OCI-M2 (cell line): ENCODE data around the gene MECP2.

Experiments
- DNase-seq: peaks from one replicate; lab custom pipeline; 2025; ENCODE audit not compliant: unreplicated experiment; lab: John Stamatoyannopoulos, UW

The MECP2 gene

DNA sequence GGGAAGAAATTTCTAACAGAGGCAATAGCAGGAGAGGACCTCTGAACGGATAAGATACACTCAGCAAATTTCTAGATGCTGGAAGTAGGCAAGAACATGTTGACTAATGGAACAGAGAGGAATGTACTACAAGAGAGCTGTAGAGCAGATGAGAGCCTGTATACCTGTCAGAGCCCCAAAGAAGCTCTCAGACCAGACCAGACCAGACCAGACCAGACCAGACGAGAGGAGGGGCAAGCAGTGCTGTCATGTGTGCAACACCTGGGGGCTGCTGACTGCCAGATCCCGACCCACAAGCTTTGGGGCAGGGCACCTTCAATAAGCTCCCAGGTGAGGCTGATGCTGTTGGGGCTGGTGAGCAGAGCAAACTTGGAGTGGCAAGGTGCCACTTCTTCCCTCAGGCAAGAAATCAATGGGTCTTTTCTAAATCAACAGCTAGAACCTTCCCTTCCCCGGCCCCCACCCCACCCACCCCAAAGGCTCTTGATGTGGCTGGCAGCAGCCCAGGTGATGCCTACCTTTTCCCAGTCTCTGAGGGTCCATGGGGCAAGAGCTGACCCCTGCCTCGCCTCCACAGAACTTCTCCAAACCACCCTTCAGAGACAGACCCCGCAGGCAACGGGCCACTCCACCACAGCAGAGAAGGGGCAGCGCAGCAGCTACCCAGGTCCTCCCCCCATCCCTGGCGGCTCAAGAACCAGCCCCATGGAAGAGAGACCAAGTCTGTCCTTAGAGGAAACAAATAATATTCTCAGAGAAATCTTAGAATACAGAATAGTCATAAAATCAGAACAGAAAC is 32.7 kb downstream of the MECP2 start:
- no peak for DNase-seq

DNA sequence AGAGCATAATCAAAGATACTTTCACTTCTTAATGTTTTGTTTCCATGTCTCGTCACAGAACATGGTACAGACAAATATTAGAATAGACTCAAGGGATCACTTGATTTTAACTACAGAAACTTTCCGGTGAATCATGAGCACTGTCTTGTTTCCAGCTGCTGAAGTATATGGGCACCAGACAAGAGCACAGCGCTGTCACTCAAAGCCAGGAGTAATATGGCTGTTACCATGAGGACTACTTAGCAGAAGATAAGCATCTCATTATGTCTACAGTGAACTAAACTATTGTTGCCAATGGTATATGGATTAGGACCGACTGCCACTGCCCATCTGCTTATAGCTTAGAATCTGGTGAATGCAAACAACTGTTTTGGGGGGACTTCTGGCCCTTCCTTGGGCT is 34.3 kb downstream of the MECP2 start:
- DNase-seq, result no peak

DNA sequence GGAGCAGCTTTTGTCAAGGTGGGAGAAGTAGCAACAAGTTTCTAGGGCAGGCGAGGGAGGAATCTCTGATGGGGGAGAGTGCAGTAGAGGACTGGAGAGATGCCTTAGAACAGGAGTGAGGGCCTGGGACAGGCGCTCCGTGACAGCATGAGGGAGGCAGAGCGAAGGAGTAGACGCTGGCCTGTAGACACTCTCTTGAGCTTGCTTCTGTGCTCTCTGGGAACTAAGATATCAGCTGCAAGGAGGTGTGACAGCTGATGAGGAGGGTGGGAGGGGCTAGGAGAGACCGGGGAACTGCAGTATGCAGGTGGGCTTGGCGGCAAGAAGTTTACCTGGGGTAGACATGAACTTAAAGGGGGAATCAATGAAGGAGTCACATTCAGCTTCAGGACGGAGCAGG is 35.7 kb downstream of the MECP2 start:
- DNase-seq, result no peak

DNA sequence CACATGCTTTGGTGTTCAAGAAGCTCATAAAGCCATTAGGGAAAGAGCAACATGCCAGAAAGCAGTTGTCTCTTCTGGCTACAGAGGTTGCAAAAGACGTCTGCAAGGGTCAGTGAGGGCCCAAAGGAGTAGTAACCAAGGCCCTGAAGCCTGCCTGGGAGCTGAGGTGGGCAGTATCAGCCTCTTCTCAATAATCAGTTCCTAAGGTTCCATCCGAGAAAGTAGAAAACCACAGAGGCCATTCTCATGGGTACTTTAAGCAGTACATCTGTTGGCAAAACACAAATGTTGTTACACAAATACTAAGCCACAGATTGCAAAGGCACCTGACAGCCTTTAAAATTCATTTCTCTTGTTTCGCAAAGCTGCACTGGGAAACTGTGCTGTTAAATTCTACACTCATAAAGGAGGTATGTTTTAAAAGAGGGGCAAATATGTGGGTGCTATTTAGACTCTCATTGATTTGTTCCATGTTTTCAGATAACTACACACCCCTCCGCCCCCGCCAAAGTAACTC is 37.7 kb downstream of the MECP2 start:
- DNase-seq, result no peak

DNA sequence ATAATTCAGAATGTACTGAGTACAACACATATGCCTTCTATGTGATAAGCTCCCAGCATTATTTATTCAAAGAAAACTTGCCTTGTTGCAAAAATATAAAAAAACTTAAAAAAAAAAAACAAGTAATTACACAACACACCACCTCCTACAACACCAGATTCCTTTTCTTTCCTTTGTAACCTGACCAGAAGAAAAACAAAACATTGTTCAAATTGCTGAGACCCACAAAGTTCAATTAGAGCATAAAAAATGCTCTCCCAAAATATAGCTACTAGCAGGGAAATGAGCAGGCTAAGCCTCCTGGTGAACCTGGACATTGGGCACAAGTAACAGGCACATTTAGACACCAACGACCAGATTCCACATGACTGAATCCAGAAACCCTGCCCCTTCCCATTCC is 38.3 kb downstream of the MECP2 start:
- no peak for DNase-seq

DNA sequence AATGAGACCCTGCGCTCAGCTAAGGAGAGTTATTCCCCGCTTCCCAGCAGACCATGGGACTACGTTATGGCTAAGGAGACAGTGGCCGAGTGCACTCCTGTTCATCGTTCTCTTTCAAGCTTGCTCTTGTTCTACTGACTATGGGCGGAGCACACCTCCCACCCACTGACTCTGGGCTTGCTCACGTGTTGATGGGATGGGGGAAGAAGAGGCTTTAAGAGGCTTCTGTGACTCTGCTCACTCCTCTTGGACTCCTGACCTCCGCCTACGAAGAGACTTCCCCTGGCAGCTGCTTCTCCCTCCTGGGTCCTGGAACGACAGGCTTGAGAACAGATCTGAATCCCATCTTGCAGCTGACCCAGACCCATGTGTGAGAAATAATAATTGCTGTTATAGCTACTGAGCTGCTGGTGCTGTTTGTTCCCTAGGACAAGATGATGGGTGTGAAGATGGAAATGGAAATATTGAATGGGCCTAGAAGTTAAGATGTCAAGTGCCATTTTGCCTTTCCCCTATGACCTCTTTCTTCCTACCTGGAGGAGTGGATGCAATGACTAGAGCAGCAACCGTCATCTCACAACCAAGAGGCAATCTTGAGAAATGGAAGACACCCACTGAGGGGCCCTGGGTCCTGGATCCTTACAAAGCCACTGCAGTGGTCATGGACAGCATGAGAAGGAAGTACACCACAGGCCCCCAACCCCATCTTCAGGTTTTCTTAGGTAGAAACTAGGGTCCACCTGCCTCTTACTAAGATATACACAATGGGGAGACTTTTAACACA is 39.1 kb downstream of the MECP2 start:
- no peak for DNase-seq

DNA sequence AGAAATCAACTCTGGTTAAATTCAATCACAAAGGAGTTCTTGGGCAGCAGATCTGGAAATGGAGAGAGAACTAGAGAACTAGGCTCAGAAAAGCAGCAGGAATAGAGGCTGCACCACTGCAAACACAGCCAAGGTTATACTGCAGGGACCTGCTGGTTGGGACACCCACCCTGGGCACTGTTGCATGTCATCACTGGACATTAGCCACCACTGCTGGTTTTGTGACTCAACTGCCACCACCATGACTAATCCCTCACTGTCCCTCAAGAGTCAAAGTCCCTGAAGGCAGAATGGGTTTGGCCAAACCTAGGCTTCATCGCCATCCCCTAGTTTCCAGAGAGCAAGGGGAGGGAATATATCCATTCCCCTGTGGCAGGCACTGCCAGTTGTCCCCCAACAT is 39.7 kb downstream of the MECP2 start:
- DNase-seq, result no peak

DNA sequence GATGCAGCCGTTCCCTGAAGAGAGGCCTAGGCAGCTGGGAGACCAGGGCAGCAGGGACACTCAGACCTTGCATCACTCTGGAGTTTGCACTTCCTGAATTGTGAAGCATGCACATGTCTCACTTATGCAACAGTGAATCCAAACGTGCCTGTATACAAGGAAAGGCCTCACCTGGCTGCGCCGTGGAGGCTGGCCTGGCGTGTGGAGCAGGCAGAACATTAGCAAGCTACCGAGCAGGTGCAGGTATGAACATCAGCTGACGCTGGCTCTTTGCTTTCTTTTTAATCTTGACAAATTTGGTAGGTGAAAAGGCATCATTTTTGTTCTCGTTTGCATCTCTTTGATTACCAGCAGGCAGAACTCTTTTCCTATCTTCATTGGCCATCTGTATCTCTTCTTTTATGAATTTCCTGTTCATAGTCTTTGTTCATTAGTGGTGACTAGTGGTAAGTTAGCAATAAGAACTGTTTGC is 40.7 kb downstream of the MECP2 start:
- no peak for DNase-seq

DNA sequence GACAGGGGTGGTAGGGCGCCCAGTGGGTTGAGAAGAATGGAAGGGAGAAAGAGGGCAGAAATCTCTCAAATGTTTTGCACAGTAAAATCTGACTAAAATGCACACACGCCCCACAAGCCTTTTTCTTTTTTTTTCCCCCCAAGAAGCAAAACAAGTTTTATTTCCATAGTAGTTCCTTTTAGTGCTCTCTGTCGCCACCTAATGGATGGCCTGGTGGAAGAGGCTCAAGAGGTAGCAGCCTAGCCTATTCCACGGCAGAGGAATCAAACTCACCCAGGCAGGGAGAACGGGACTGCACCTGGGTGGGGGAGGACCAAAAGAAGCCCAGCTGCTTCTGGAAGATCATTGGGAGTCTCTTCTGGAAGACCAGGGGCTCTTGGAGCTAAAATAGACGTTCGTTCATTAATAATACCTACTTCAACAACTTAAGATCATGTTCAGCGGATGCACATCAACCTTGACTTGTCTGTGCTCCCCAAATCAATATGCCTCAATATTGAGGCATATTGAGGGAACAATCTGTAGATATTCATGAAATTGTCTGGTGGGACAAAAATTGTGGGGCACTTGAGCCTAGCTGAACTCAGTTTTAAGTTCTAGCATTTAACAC is 46.2 kb downstream of the MECP2 start:
- DNase-seq, result no peak

DNA sequence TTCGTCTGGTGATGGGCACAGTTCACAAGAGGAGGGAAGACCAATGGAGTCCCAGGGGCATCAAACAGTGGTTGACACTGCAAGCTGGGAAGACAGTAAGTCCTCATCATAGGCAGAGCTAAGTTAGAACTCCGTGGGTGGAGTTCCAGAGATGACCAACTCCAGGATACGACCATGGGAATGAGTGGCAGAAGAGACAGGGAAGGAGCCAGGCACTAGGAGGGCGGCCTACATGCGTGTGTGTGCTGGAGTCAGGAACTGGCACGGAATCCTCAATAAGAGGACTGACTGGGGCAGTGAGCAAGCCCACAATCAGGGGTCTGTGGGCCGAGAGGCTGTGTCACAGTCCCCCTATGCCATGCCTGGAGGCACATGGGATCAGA is 47.4 kb downstream of the MECP2 start:
- DNase-seq, result no peak

DNA sequence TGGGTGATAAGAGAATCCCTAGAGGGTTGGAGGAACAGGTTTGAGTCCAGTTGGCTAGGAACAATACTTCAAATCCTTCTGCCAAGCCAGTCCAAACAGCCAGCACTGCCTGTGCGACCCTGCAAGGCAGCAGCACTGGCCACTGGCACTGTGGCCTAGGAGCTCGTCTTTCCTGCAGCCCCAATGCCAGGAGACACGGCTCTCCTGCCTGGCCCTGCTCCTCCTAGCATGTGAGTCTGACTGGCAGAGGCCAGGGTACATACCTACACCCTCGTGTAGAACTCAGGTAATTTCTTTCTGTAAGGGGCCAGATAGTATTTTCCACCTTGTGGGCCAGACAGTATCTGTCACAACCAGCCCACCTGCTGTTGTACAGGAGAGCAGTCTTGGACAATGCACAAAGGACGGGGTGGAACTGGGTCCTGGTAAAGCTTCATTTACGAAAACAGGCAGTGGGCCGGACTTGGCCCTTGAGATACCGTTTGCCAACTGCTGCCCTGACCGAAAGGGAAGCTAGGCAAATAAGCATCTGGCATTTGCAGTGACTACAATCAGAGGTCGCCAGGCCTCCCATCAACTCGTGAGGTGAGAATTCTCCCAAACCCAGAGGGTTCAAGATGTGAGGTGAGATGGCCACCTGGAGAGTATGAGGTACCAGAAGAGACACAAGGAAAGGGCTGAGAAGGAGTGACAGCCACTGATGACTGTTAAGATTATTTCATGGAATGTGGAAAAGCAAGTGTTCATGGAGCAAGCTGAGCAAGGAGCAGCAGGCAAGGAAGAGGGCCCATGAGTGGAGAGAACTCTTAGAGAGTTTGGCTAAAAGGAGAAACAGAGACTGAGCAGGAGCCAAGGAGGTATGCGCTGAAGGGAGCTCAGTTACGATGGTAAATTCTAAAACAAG is 48.1 kb downstream of the MECP2 start:
- no peak for DNase-seq

DNA sequence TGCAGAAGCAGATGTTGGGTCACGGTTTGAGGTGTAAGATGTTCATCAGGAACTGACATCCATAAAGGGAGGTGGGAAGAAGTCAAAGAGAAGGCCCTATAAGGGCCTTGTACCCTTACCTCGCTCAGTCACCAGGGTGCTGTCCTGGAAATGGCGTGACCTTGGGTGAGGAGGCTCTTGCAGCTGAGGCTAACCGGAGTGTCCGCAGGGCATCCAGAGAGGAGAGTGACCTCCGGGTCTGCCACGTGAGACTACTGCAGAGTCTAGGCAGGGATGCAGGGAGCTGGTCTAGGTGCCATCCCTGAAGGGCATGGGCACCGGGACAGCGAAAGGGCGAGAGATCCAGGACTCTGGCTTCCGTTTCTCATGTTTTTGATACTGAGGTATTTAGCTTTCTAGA is 49.1 kb downstream of the MECP2 start:
- no peak for DNase-seq

DNA sequence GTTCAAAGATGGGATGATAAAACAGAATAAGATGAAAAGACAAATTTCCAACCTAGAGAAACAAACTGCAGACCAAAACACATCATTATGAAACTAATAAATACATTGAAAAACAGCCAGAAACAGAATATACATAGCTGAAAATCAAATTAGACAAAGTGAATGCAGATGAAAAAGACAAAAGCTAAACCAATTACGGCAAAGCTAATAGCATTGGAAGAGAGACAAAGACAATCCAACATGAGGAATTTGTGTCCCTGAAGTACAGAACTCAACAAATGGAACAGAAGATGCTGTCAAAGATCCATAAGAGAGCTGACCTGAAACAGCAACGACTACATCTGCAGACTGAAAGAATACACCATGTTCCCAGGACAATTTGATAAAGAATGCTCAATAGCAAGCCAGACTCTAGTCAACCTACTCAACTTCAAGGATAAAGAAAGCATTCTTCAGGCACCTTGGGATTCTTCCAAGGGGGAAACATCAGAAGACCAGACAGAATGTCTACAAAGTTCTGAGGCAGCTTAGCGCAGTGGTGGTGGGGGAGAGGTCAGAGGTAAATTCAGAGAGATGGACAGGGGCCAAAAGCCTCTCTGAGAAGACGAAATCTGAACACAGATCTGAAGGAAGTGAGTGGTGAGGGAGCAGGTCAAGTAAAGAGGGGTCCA is 50.4 kb downstream of the MECP2 start:
- DNase-seq, result no peak

DNA sequence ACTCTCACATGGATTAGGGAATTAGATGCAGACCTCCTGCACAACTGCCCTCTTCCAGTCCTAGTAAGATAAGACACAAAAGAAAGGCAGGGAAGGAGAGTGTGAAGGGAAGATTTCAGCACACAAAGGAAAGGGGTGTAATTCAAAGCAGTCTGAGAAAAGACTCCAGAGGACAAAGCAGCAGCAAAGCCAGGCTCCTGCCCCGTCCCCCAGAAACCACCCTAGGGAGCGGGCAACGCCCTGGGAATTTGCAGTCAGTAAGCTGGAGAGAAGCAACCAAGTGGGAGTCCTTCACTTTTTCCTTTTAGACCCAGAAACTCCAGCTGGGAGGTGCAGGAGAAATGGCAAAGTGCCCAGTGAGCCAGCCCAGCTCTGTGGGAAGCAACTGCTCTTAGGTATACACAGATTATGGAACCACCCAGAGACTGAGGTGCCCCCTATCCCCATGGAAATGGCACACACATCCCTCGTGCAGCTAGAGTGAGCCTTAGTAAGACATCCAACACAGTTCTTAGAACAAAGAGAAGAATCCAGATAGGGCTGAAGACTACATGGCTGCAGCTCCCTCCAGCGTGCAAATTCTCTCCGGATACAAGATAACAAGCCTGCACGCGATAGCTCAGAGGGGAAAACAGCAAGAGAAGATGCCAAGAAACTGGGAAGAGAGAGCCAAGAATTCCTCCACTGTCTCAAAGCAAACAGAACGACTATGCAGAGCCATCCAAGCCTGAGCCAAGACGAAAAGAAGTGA is 51.3 kb downstream of the MECP2 start:
- DNase-seq, result no peak

DNA sequence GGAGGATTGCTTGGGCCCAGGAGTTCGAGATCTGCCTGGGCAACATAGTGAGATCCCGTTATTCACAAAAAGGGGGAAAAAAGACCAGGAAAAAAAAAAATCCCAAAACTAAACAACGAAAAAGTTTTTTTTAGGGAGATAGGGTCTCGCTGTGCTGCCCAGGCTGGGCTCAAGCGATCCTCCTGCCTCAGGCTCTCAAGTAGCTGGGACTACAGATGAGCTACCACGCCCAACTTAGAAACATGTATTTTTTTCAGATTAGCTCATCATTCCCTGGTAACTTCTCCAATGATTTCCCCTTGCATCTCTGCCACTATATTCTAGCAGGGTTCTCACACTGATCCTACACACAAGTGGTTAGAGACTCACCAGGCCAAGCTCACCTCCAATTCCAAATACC is 53.4 kb downstream of the MECP2 start:
- no peak for DNase-seq

DNA sequence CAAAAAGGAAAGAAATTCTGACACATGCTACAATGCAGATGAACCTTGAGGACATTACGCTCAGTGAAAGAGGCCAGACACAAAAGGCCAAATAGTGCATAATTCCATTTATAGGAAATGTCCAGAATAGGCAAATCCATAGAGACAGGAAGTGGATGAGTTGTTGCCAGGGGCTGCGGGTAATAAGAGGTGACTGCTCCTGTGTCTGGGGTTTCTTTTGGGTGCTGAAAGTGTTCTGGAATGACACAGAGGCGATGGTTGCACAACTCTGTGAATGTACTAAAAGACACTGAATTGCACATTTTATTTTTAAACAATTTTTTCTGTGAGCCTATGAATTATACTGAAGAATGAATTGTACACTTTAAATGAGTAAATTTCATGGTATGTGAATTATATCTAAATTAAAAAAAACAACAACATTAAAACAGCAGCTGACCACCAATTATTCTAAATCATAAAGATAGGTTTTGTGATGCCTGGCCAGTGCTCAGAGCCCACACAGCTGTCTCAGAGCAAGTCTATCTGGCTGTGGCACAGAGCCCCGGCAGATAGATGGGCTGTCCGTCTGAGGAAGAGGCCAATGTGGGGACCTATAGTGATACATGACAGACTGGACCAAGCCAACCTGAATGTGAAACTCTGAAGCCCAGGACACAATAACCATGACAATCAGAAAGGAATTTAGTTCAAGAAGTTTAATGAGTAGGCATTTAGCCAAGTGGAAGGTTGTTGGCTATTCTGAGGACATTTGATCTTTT is 54.3 kb downstream of the MECP2 start:
- no peak for DNase-seq

DNA sequence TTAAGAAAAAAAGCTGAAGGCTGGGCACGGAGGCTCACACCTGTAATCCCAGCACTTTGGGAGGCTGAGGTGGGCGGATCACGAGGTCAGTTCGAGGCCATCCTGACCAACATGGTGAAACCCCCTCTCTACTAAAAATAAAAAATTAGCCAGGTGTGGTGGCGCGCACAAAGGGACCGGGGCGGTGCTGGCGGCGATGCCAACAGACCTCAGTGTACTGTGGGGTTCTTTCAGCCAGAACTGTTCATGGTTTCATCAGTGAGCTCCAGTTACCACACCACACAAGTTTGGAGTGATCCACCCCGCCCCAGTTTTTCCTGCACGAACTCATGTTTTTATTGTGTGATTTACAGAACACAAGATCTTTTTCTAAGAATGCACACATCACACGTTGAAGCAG is 56.7 kb downstream of the MECP2 start:
- DNase-seq, result no peak

DNA sequence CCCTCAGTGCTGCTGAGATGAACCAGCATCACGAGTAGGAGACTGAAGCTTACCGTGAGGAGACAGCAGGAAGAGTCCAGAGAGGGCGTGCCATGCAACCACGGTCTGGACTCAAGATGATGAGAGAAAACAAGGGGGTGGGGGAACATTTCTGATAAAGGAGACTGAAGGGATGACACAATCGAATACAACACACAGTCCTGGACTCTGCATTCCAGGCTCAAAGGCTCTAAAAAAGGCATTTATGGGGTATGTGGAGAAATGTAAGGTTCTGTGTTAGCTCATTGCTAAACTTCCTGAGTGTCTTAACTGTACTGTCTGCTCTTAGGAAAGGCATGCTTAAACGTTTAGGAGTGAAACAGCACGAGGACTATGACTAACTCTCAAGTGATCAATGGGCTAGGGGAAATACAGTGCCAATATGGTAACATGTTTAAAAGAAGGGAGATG is 57.2 kb downstream of the MECP2 start:
- DNase-seq, result no peak

DNA sequence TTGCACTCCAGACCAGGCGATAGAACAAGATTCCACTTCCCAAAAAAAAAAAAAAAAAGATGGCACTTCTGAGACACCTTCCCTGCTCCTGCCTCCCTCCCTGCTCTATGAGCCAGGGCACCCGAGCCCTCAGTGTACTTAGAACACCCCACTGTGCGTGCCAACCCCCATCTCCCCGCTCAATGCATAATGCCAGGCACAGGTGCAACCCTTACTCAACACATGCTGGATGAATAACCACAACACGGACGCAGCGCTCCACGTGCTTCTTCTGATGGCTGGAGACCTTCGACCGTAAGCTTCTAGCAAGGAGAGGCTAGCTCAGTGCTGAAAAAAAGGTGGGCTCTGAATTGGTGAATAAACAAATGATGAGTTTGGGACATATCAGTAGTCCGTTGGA is 57.9 kb downstream of the MECP2 start:
- DNase-seq, result no peak
